G401.6 (cell line): ENCODE results near the gene FAM50A.
"Not testable (repeated sequence)": the region's sequence is repeated elsewhere in the genome, so short reads cannot be mapped to it uniquely, and the experiment has no call there.

Experiments
- FAIRE-seq: peaks from 2 replicates; lab custom pipeline; 2012; peaks lifted over from hg19 to GRCh38; lab: Jason Lieb, UNC

Gene FAM50A

DNA sequence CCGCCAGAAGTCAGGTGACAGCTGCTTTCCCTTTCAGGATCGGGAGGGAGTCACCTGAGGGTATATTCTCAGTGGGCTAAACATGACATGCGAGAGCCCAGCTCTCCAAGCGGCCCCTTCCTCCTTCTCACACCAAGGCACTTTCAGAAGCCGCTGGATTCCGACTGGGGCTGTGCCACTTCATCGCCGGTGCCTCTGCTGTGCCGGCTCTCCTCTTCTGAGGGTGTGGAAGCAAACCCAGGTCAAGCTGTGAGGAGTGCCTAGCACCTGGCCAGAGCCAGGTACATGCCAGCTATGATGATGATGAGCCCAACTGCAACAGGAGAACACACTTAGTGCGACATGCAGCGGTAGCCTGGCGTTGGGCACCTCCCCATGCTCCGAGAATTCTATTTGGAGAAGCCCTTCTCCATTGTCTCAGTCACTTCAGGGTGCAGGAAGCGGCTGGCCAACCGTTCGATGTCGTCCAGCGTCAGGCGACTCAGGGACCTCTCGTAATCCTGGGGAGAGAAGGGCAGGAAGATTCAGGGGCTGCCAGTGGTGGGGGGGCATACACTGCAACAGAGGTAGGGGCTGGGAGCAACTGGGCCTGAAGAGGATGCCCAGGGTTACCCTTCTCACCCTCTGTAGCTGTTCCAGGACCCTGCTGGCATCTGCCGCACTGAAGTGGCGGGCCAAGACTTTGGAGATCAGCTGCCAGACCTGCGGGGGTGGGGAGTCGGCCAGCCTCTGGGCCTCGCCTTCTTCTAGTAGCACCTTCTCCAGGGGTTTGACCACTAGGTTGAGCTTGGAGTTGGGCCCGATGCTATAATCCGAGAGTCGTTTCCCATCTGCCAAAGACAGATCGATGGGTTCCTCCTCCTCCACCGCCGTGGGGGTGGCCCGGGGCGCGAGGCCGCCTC is 41.5 kb downstream of the FAM50A start:
- no peak for FAIRE-seq

DNA sequence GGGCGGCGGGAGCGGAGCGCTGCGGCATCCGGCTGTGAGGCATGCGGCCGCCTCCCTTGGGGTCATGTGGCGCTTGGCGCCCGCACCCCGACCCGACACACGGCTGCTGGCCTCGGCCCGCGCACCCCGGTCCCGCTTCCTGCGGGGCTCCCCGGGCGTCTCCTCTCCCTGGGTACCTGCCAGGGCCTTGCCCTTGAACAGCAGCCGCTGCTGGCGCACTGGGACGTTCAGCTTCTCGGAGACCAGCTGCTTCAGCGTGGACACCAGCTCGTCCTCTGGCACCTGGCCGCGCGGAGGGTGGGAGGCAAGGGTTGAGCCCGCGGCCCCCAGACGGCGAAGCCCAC is 42.1 kb downstream of the FAM50A start:
- no peak for FAIRE-seq

- FAIRE-seq, result no peak
Observed at GRCh38 chrX:154486396-154487207, 42.7 kb downstream of the FAM50A start, which contains the start of gene UBL4A. Gene UBL4A, minus strand, starts transcription at chrX:154486615. Its CDS starts 31 bp downstream, at chrX:154486584.

GRCh38 chrX:154487518-154488290 is 43.8 kb downstream of the FAM50A start:
- FAIRE-seq, result no peak

GRCh38 chrX:154488336-154489075 is 44.6 kb downstream of the FAM50A start:
- no peak for FAIRE-seq

- FAIRE-seq, result no peak
Observed at GRCh38 chrX:154489182-154489581, 45.2 kb downstream of the FAM50A start.

- no peak for FAIRE-seq
Observed at GRCh38 chrX:154490021-154490413, 46.1 kb downstream of the FAM50A start.

DNA sequence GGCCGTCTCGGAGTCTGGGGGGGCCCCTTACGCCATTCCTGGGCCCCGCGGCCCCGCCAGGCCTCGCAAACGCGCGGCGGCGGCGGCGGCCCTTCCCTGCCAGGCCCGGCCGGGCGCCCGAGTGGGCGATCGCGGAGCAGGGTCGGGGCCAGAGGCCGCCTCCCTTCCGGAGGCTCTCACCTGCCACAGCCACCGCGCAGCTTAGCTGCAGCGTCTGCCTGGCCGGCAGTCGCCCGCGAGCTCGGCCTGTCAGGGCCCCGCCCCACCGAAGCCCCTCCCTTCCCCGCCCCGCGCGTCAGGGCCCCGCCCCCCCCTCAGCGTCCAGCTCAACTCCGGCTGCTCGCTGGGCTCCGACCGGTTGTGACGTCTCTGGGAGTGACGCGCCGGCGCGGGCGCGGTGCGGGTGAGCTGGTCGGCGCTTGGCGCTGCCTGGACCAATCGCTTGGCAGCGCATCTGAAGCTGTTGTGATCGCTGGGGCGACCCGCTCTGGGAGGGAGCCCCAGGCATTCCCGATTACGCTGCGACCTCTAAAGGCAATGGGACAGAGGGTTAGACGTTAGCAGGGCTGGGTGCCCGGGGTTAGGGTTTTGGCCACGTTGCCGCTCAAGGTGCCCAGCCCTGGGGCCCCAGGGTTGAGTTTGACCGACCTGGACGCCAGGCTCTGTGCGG is 46.6 kb downstream of the FAM50A start, which contains the start of gene SLC10A3:
Gene SLC10A3, minus strand, starts transcription at position 216 of the 670 bp plus-strand sequence. CDS start 1,689 bp downstream, outside the sequence.
- peak; percentile 90 for FAIRE-seq

- FAIRE-seq, result no peak
Observed at GRCh38 chrX:154494715-154495114, 50.8 kb downstream of the FAM50A start.

GRCh38 chrX:154495472-154495922 is 51.6 kb downstream of the FAM50A start:
- no peak for FAIRE-seq

DNA sequence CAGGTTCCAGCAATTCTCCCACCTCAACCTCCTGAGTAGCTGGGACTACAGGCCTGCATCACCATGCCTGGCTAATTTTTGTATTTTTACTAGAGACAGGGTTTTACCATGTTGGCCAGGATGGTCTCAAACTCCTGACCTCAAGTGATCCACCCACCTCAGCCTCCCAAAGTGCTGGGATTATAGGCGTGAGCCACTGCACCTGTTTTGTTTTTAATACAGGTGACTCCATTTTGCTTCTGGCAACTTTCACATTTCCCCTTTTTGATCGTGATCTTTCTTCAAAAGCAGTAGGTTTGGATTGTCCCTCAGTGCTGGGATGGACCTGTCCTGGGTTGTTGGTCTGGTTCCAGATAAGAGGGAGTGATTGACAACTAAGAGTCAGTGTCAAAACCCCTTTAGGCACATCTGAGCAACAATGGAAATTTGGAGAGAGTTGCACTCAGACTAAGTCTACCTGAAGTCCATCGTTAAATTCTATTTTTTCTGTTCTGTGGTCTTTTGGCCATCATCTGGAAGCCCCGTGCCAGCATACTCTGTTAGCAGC is 52.7 kb downstream of the FAM50A start:
- not testable (repeated sequence) for FAIRE-seq
